Gastrocnemius medialis (tissue), 4 donors: ENCODE data around the gene SPG7. TPM values are rescaled to one million over a fixed set of nuclear protein-coding genes. Genes with fewer than 3 reads are reported as not detected.

Source experiments
- ATAC-seq, 2 donors: fragments of 150-250 bp; one replicate each; pipeline ENCODE4 v1.9.1; 2016
- DNase-seq, 2 donors: peaks; one replicate each; pipeline ENCODE4 v3.0.0-alpha.2; 2019
- H3K27ac ChIP-seq, 4 donors: fragments of 200-600 bp; sonication (generic); 1 replicate in 1 of 4; 2 replicates in 3 of 4; pipeline ENCODE4 v1.5.1; 2016 to 2018; ENCODE audit warnings: mild to moderate bottlenecking in 2 of 4, moderate library complexity in 1 of 4
- H3K27me3 ChIP-seq, 3 donors: fragments of 200-600 bp; sonication (generic) in 2 of 3; 1 replicate in 1 of 3; 2 replicates in 2 of 3; pipeline versions ENCODE4 v1.5.1 to v1.6.0; 2016 to 2019; ENCODE audit warnings: mild to moderate bottlenecking in 1 of 3, moderate library complexity in 1 of 3
- H3K36me3 ChIP-seq, 2 donors: fragments of 200-600 bp; sonication (generic) in 1 of 2; one replicate each; pipeline ENCODE4 v1.5.1; 2017 to 2018
- H3K4me1 ChIP-seq, 2 donors: fragments of 200-600 bp; sonication (generic) in 1 of 2; one replicate each; pipeline ENCODE4 v1.5.1; 2016 to 2017; ENCODE audit warnings: mild to moderate bottlenecking in 2 of 2
- H3K4me3 ChIP-seq, 4 donors: fragments of 200-600 bp; sonication (generic) in 3 of 4; 1 replicate in 1 of 4; 2 replicates in 3 of 4; pipeline ENCODE4 v1.5.1; 2016 to 2019; ENCODE audit warnings: mild to moderate bottlenecking in 2 of 4
- H3K9me3 ChIP-seq, 3 donors: fragments of 200-600 bp; sonication (generic) in 2 of 3; 1 replicate in 1 of 3; 2 replicates in 2 of 3; pipeline ENCODE4 v1.5.1; 2016 to 2019
- CTCF ChIP-seq, 5 experiments: fragments of 450-650 bp in 3 of 5; fragments of 200-600 bp in 2 of 5; sonication (generic) in 2 of 5; IDR thresholded peaks in 4 of 5; conservative IDR thresholded peaks in 1 of 5; 1 replicate in 4 of 5; 2 replicates in 1 of 5; pipeline ENCODE4 v1.5.1; 2016 to 2019; ENCODE audit warnings: antibody characterized with exemption in 5 of 5, mild to moderate bottlenecking in 3 of 5, moderate library complexity in 3 of 5
- POLR2A ChIP-seq, 2 donors: fragments of 450-650 bp; IDR thresholded peaks; one replicate each; pipeline ENCODE4 v1.6.1; 2017; ENCODE audit warnings: antibody characterized with exemption in 2 of 2, mild to moderate bottlenecking in 2 of 2, moderate library complexity in 2 of 2
- in situ Hi-C, 4 donors: fragments of 200-750 bp; cut with MboI; loops; one replicate each; pipeline versions ENCODE4 v1.15.0 to v1.8.0; 2017; ENCODE audit warnings: low sequenced_read_pairs in 4 of 4
- intact Hi-C: fragments of 100-400 bp; cut with DNase I; formaldehyde crosslinking; loops from one replicate; pipeline ENCODE4 v1.15.1; 2023; ENCODE audit warnings: low total_unique reads
- total RNA-seq, 4 donors: library from RNA; depleted of rRNA; stranded (reverse); fragments of >200 nt; gene quantifications; one replicate each; pipeline versions ENCODE4 v1.1.0 to v1.2.3, GENCODE V29; 2016

The SPG7 gene
- total RNA-seq, 4 donors from 2014 or later, result 67.7 to 117 (median 100.0) TPM

- peaks cover 0 to 3% of the 10 kb centered on the region in 2 donors for H3K4me1 ChIP-seq
- H3K36me3 ChIP-seq, result no peaks in the 10 kb centered on the region
- intact Hi-C loops (no loop called here), in situ Hi-C loops (no loop called here)
- ATAC-seq (no peak), DNase-seq (no peak)
- H3K4me3 ChIP-seq, result no peak overlapping the region
- H3K27ac ChIP-seq, result no peak overlapping the region
- H3K27me3 ChIP-seq, result peaks cover 25 to 39% (median 32%) of the 10 kb centered on the region in 3 donors
- H3K9me3 ChIP-seq, result no peaks in the 10 kb centered on the region
- no peak for TF ChIP-seq CTCF (IDR thresholded peaks at IDR 0.05 in 4 of 5, conservative IDR thresholded peaks at IDR 0.05 in 1 of 5)
- TF ChIP-seq POLR2A (IDR thresholded peaks at IDR 0.05), result no peak
These were observed 71.1 kb downstream of the SPG7 start for GRCh38 chr16:89579351-89579750.

- Histone ChIP-seq H3K4me3 (no peak overlapping the region), H3K27me3 (peaks cover 13 to 24% (median 17%) of the 10 kb centered on the region in 3 donors), H3K4me1 (no peaks in the 10 kb centered on the region), H3K9me3 (no peaks in the 10 kb centered on the region), H3K36me3 (no peaks in the 10 kb centered on the region), H3K27ac (no peak overlapping the region)
- intact Hi-C loops (no loop called here), in situ Hi-C loops (no loop called here)
- TF ChIP-seq POLR2A (IDR thresholded peaks at IDR 0.05), result no peak
- TF ChIP-seq CTCF (IDR thresholded peaks at IDR 0.05 in 4 of 5, conservative IDR thresholded peaks at IDR 0.05 in 1 of 5), result no peak
- no peak for ATAC-seq
- no peak for DNase-seq
These were observed 73.0 kb downstream of the SPG7 start for GRCh38 chr16:89581045-89581695.

GRCh38 chr16:89581861-89582563, 73.8 kb downstream of the SPG7 start:
- no peak overlapping the region for H3K27ac ChIP-seq
- DNase-seq, result no peak
- no peak for TF ChIP-seq CTCF (IDR thresholded peaks at IDR 0.05 in 4 of 5, conservative IDR thresholded peaks at IDR 0.05 in 1 of 5)
- no peak for TF ChIP-seq POLR2A (IDR thresholded peaks at IDR 0.05)
- H3K4me3 ChIP-seq, result no peak overlapping the region
- peaks cover 5 to 17% (median 9%) of the 10 kb centered on the region in 3 donors for H3K27me3 ChIP-seq
- H3K4me1 ChIP-seq, result no peaks in the 10 kb centered on the region
- in situ Hi-C loops (no loop called here), intact Hi-C loops (no loop called here)
- H3K36me3 ChIP-seq, result no peaks in the 10 kb centered on the region
- ATAC-seq, result no peak
- no peaks in the 10 kb centered on the region for H3K9me3 ChIP-seq

- no peak for ATAC-seq
- in situ Hi-C loops, result no loop called here
These were observed 74.5 kb downstream of the SPG7 start for GRCh38 chr16:89582614-89583196.

More at GRCh38 chr16:89582614-89583196, 74.5 kb downstream of the SPG7 start:
- intact Hi-C loops, result no loop called here
- DNase-seq, result no peak
- H3K27me3 ChIP-seq, result peaks cover under 1 to 10% (median 2%) of the 10 kb centered on the region in 3 donors
- no peaks in the 10 kb centered on the region for H3K9me3 ChIP-seq
- H3K4me3 ChIP-seq, result no peak overlapping the region
- no peak for TF ChIP-seq CTCF (IDR thresholded peaks at IDR 0.05 in 4 of 5, conservative IDR thresholded peaks at IDR 0.05 in 1 of 5)
- TF ChIP-seq POLR2A (IDR thresholded peaks at IDR 0.05), result no peak
- no peaks in the 10 kb centered on the region for H3K36me3 ChIP-seq
- H3K4me1 ChIP-seq, result no peaks in the 10 kb centered on the region
- no peak overlapping the region for H3K27ac ChIP-seq
